ENCODE results near the gene GRK5. TPM values are rescaled to one million over a fixed set of nuclear protein-coding genes. Genes with fewer than 3 reads are reported as not detected.

GRK5 gene
- total RNA-seq, 4 donors from 2014 or later, result 6.0 to 111 (median 9.5) TPM

GRCh38 chr10:119396008-119396708, 188.8 kb downstream of the GRK5 start:
- Histone ChIP-seq H3K4me1 (peaks cover under 1 to 28% (median 8%) of the 10 kb centered on the region in 4 donors), H3K4me3 (no peak overlapping the region), H3K36me3 (no peaks in the 10 kb centered on the region), H3K27me3 (no peaks in the 10 kb centered on the region), H3K27ac (peak overlapping the region; percentile 37 to 63 (median 58)), H3K9me3 (no peaks in the 10 kb centered on the region)
- intact Hi-C loops (cut with DNase I; ENCODE audit: low total_unique reads), result loop anchor here (5.0 kb wide), 1 partner anchor 34 kb away; no protein-coding TSS in a partner anchor
- WGBS, 2 donors (ENCODE audit: low coverage in 1 of 2), result 46 to 65% methylated on average over 4 to 10 of the region's 10 CpGs
- DNase-seq, result no peak
- TF ChIP-seq, protein P1, sequence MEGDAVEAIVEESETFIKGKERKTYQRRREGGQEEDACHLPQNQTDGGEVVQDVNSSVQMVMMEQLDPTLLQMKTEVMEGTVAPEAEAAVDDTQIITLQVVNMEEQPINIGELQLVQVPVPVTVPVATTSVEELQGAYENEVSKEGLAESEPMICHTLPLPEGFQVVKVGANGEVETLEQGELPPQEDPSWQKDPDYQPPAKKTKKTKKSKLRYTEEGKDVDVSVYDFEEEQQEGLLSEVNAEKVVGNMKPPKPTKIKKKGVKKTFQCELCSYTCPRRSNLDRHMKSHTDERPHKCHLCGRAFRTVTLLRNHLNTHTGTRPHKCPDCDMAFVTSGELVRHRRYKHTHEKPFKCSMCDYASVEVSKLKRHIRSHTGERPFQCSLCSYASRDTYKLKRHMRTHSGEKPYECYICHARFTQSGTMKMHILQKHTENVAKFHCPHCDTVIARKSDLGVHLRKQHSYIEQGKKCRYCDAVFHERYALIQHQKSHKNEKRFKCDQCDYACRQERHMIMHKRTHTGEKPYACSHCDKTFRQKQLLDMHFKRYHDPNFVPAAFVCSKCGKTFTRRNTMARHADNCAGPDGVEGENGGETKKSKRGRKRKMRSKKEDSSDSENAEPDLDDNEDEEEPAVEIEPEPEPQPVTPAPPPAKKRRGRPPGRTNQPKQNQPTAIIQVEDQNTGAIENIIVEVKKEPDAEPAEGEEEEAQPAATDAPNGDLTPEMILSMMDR (IDR thresholded peaks at IDR 0.05), result no peak
- in situ Hi-C loops (cut with MboI; ENCODE audit: low pct_ligation_motif_present in 1 of 4, low pct_unique_long_range_greater_than_20kb in 1 of 4, low sequenced_read_pairs in 3 of 4), result no loop called here

DNA sequence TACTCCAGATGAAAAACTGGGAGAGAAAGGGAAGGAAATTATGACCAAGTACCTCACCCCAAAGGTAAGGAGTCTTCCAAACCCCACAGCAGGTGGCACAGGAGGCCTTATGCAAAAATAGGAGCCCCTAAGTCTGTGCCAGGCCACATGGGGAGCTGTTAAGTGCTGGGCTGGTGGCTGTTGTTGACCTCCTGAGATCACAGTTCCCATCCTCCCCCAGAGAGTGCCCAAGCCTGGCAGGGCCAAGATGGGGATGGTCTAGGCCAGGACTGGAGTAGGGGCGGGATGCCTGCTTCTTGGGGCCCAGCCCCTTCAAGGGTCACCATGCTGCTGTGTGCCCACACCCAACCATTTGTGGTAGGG, 189.3 kb downstream of the GRK5 start:
- peaks cover 4 to 27% (median 8%) of the 10 kb centered on the region in 4 donors for H3K4me1 ChIP-seq
- WGBS, 2 donors (ENCODE audit: low coverage in 1 of 2), result 94% methylated on average over 1 of the region's 1 CpG; no CpG with 5 or more reads in 1 of the 2 donors
- no peak overlapping the region for H3K4me3 ChIP-seq
- no peak for TF ChIP-seq POLR2A (IDR thresholded peaks at IDR 0.05)
- no peak for TF ChIP-seq POLR2AphosphoS5 (IDR thresholded peaks at IDR 0.05)
- TF ChIP-seq, protein P1 (IDR thresholded peaks at IDR 0.05), result no peak
- no peak for TF ChIP-seq EP300 (IDR thresholded peaks at IDR 0.05; ENCODE audit: low read depth)
- in situ Hi-C loops (cut with MboI; ENCODE audit: low pct_ligation_motif_present in 1 of 4, low pct_unique_long_range_greater_than_20kb in 1 of 4, low sequenced_read_pairs in 3 of 4) (no loop called here), intact Hi-C loops (cut with DNase I; ENCODE audit: low total_unique reads) (loop anchor here (1.0 to 5.0 kb wide), 2 partner anchors 34 to 48 kb away; no protein-coding TSS in a partner anchor)
- H3K9me3 ChIP-seq, result no peaks in the 10 kb centered on the region
- no peaks in the 10 kb centered on the region for H3K36me3 ChIP-seq
- H3K27ac ChIP-seq, result peak overlapping the region in 1 of 4 donors; percentile 61
- no peaks in the 10 kb centered on the region for H3K27me3 ChIP-seq
- DNase-seq, result no peak

DNA sequence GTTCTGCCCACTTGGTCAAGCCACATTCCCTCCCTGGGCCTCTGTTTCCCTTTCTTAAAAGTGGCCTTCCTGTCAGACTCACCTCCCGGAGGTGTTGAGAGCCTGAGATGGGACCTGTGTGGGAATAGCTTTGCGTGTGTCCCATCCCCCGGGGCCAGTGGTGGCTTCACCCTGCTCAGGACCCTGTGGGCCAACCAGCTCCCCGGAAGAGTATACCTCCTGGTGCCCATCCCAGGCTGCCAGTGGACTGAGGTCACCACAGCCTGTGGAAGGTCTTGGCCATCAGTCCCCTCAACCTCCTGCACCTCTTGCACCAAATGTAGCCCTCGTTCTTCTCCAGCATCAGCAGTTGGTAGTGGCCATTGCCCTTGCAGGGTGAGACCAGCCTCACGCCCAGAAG, 190.0 kb downstream of the GRK5 start:
- intact Hi-C loops (cut with DNase I; ENCODE audit: low total_unique reads) (loop anchor here (1.0 to 5.0 kb wide), 2 partner anchors 35 to 47 kb away; no protein-coding TSS in a partner anchor), in situ Hi-C loops (cut with MboI; ENCODE audit: low pct_ligation_motif_present in 1 of 4, low pct_unique_long_range_greater_than_20kb in 1 of 4, low sequenced_read_pairs in 3 of 4) (no loop called here)
- H3K4me1 ChIP-seq, result peaks cover 4 to 25% (median 6%) of the 10 kb centered on the region in 4 donors
- no peak for DNase-seq
- H3K27me3 ChIP-seq, result no peaks in the 10 kb centered on the region
- no peak overlapping the region for H3K4me3 ChIP-seq
- WGBS, 2 donors (ENCODE audit: low coverage in 1 of 2), result 93% methylated on average over 6 of the region's 6 CpGs; no CpG with 5 or more reads in 1 of the 2 donors
- no peaks in the 10 kb centered on the region for H3K36me3 ChIP-seq
- TF ChIP-seq, protein P1 (IDR thresholded peaks at IDR 0.05), result no peak
- no peak for TF ChIP-seq POLR2AphosphoS5 (IDR thresholded peaks at IDR 0.05)
- no peak for TF ChIP-seq POLR2A (IDR thresholded peaks at IDR 0.05)
- TF ChIP-seq EP300 (IDR thresholded peaks at IDR 0.05; ENCODE audit: low read depth), result no peak
- H3K27ac ChIP-seq, result no peak overlapping the region
- no peaks in the 10 kb centered on the region for H3K9me3 ChIP-seq

DNA sequence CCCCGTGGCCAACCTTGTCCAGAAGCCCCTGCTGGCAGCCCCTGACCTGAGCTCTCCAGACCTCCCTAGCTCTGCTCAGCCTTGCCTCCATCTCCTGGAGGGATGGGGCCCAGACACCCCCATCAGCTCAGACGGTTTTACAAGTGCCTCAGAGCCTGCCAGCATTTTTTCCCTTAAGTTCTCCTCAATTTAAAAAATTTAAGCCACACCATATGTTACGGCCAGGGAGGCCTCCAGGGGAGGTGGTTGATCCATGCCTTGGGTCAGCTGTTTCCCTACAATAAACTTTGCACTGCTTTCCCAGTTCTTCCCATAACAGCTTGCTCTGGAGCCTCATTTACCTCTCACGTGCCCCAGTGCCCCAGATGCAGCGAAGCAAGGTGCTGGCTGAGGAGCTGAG, 191.6 kb downstream of the GRK5 start:
- Histone ChIP-seq H3K27me3 (no peaks in the 10 kb centered on the region), H3K36me3 (no peaks in the 10 kb centered on the region), H3K4me1 (peaks cover 4 to 23% (median 6%) of the 10 kb centered on the region in 4 donors), H3K9me3 (no peaks in the 10 kb centered on the region), H3K4me3 (no peak overlapping the region), H3K27ac (peak overlapping the region in 3 of 4 donors; percentile 6 to 11 (median 8))
- WGBS, 2 donors (ENCODE audit: low coverage in 1 of 2), result 75 to 81% methylated on average over 2 to 5 of the region's 5 CpGs
- intact Hi-C loops (cut with DNase I; ENCODE audit: low total_unique reads), result loop anchor here (5.0 kb wide), 1 partner anchor 37 kb away; no protein-coding TSS in a partner anchor
- no peak for DNase-seq
- TF ChIP-seq EP300 (IDR thresholded peaks at IDR 0.05; ENCODE audit: low read depth) (no peak), POLR2A (IDR thresholded peaks at IDR 0.05) (no peak), POLR2AphosphoS5 (IDR thresholded peaks at IDR 0.05) (no peak)
- TF ChIP-seq, protein P1 (IDR thresholded peaks at IDR 0.05), result no peak
- in situ Hi-C loops (cut with MboI; ENCODE audit: low pct_ligation_motif_present in 1 of 4, low pct_unique_long_range_greater_than_20kb in 1 of 4, low sequenced_read_pairs in 3 of 4), result no loop called here
